Lung (tissue), 12 donors: ENCODE data around the gene RARRES2. TPM values are rescaled to one million over a fixed set of nuclear protein-coding genes. Genes with fewer than 3 reads are reported as not detected.

Source experiments
- ATAC-seq: fragments of 200-7000 bp; cut with Tn5 transposase; one replicate; pipeline ENCODE4 v1.9.1; 2020; ENCODE audit warnings: moderate number of reproducible peaks; ENCODE audit not compliant: insufficient read depth, low FRiP score
- DNase-seq, 3 donors: peaks; one replicate each; pipeline ENCODE4 v3.0.0-alpha.2; 2013 to 2017
- H3K27ac ChIP-seq, 2 donors: one replicate each; pipeline ENCODE4 v1.5.1; 2013; ENCODE audit warnings: mild to moderate bottlenecking in 2 of 2, moderate library complexity in 2 of 2, control low read depth in 1 of 2, inconsistent platforms in 1 of 2, low read depth in 1 of 2, low read length in 1 of 2
- H3K27me3 ChIP-seq, 3 donors: one replicate each; pipeline ENCODE4 v1.5.1; 2013; ENCODE audit warnings: low read length in 2 of 3; ENCODE audit not compliant: control insufficient read depth in 3 of 3, insufficient read depth in 3 of 3
- H3K36me3 ChIP-seq, 4 donors: one replicate each; pipeline ENCODE4 v1.5.1; 2013; ENCODE audit warnings: low read length in 4 of 4, mild to moderate bottlenecking in 1 of 4, moderate library complexity in 1 of 4; ENCODE audit not compliant: control insufficient read depth in 4 of 4, insufficient read depth in 4 of 4
- H3K4me1 ChIP-seq, 5 donors: one replicate each; pipeline ENCODE4 v1.5.1; 2013; ENCODE audit warnings: low read length in 5 of 5, mild to moderate bottlenecking in 2 of 5, moderate library complexity in 1 of 5; ENCODE audit not compliant: control insufficient read depth in 5 of 5, insufficient read depth in 5 of 5
- H3K4me3 ChIP-seq: one replicate; pipeline ENCODE4 v1.5.1; 2013; ENCODE audit warnings: mild to moderate bottlenecking, control low read depth, moderate library complexity
- H3K9ac ChIP-seq, 2 donors: one replicate each; pipeline ENCODE4 v1.5.1; 2013; ENCODE audit warnings: low read length in 2 of 2, control low read depth in 1 of 2; ENCODE audit not compliant: insufficient read depth in 1 of 2
- H3K9me3 ChIP-seq, 4 donors: one replicate each; pipeline ENCODE4 v1.5.1; 2013; ENCODE audit warnings: low read length in 3 of 4, mild to moderate bottlenecking in 1 of 4, moderate library complexity in 1 of 4; ENCODE audit not compliant: control insufficient read depth in 4 of 4, insufficient read depth in 3 of 4
- WGBS, 2 donors: extraction: QIAGEN DNeasy Blood & Tissue Kit; methylation state at CpG; one replicate each; pipeline ENCODE4 v1.1.7; 2013; 5-methylcytosine and 5-hydroxymethylcytosine counted together
- polyA plus RNA-seq, 2 donors: library from polyadenylated mRNA; stranded (reverse); fragments of 200-250 nt; gene quantifications; one replicate each; pipeline ENCODE4 v1.2.1, GENCODE V29; 2013
- total RNA-seq, 2 donors: library from RNA; depleted of rRNA in 1 of 2; stranded (reverse); fragments of >200 nt in 1 of 2; gene quantifications; one replicate each; pipeline ENCODE4 v1.2.1, GENCODE V29; 2014 to 2021
- TF ChIP-seq, protein P1 (sequence below): IDR thresholded peaks from 2 replicates; pipeline ENCODE4 v1.5.1; 2012; ENCODE audit warnings: mild to moderate bottlenecking; ENCODE audit errors: control extremely low read depth, extremely low read depth
- donor health status: control.
- donor health status: control.
- donor health status: Bipolar disorder and iron deficiency.
- donor health status: healthy.
- donor health status: DM: yes; HTN: yes; CAD: no.

RARRES2 gene
- total and polyA plus RNA-seq, 4 donors, result 123 to 212 (median 163) TPM

GRCh38 chr7:150379441-150380379, 38.3 kb upstream of the RARRES2 start:
- ATAC-seq (no peak), DNase-seq (peak in 1 of 3 donors; percentile 40)
- Histone ChIP-seq H3K4me3 (peak overlapping the region; percentile 67), H3K9me3 (no peaks in the 10 kb centered on the region), H3K36me3 (no peaks in the 10 kb centered on the region), H3K27ac (peak overlapping the region; percentile 74 to 94), H3K27me3 (no peaks in the 10 kb centered on the region), H3K9ac (peak overlapping the region in 1 of 2 donors; percentile 71), H3K4me1 (peaks cover 0 to 36% (median 7%) of the 10 kb centered on the region in 5 donors)
- WGBS, 2 donors, result 2% methylated on average over 40 to 52 of the region's 52 CpGs
- TF ChIP-seq, protein P1, sequence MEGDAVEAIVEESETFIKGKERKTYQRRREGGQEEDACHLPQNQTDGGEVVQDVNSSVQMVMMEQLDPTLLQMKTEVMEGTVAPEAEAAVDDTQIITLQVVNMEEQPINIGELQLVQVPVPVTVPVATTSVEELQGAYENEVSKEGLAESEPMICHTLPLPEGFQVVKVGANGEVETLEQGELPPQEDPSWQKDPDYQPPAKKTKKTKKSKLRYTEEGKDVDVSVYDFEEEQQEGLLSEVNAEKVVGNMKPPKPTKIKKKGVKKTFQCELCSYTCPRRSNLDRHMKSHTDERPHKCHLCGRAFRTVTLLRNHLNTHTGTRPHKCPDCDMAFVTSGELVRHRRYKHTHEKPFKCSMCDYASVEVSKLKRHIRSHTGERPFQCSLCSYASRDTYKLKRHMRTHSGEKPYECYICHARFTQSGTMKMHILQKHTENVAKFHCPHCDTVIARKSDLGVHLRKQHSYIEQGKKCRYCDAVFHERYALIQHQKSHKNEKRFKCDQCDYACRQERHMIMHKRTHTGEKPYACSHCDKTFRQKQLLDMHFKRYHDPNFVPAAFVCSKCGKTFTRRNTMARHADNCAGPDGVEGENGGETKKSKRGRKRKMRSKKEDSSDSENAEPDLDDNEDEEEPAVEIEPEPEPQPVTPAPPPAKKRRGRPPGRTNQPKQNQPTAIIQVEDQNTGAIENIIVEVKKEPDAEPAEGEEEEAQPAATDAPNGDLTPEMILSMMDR, result no peak

DNA sequence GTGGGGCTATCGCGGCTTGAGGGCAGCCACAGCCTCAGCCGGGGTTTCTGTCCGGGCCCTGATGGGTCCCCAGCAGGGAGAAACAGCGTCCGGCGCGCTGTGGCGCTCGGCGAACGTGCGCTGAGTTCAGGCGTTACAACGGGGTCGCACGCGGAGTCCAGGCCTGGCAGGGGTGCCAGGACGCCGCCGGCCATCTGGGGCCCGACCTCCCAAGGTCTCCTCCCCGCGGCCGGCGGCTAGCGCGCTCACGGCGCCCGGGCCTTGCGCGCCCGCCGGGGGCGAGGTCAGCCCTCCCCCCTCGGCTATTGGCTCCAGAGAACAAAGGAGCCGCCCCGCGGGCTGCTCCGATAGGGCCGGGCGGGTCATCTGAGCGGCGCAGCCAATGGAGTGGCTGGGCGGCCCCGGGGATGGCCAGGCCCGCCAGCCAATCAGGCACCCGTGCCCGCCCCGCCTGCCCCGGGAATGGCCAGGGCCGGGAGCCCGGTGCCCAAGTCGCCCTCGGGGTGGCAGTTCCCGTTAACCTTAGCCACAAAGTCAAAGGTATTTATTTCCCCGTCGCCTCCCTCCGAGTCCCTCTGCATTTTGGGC, 37.5 kb upstream of the RARRES2 start, which contains the start of gene ZNF775:
TSS of gene ZNF775 (plus strand) at position 478 of the 588 bp plus-strand sequence. CDS start 9,141 bp downstream, outside the sequence.
- TF ChIP-seq, protein P1, result no peak

DNA sequence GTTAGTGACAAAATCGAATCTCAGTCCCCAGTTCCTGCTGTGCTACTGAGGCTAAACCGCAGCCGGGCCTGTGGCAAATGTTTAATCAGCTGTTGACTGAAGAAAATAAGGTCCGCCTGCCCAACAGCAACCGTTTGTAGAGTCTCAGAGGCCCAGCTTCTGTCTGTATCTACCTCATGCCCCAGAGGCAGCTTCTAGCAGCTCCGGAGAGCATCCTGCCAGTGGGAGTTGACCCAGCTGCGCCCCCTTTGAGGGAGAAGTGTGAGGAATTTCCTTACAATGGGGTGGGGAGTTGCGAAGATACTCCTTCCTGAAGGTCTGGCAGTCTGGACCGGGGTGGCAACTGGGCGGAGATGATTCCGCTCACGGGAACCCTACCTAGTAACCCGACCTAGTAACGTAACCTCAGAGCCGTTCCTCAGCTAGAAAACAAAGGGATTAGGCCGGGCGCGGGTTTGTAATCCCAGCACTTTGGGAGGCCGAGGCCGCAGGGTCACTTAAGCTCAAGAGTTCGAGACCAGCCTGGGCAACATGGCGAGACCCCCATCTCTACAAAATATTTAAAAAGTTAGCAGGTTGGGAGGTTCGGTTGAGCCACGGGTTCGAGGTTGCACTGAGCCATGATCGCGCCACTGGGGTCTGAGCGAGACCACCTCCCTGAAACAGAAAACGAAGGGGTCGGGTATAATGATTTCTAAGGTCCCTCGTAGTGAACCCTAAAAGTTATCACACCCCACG, 36.9 kb upstream of the RARRES2 start:
- Histone ChIP-seq H3K4me1 (peaks cover 0 to 28% (median 7%) of the 10 kb centered on the region in 5 donors), H3K9ac (peak overlapping the region; percentile 80 to 96), H3K36me3 (peaks cover 0 to 12% (median 9%) of the 10 kb centered on the region in 4 donors), H3K4me3 (peak overlapping the region; percentile 81), H3K9me3 (no peaks in the 10 kb centered on the region), H3K27me3 (no peaks in the 10 kb centered on the region), H3K27ac (peak overlapping the region; percentile 98)
- 3 to 4% methylated on average over 32 of the region's 32 CpGs for WGBS, 2 donors
- TF ChIP-seq, protein P1, result no peak
- DNase-seq (peak; percentile 87 to 88 (median 88)), ATAC-seq (no peak)

More for the DNA sequence above, 37.5 kb upstream of the RARRES2 start, which contains the start of gene ZNF775:
- Histone ChIP-seq H3K9me3 (no peaks in the 10 kb centered on the region), H3K4me3 (peak within 1 kb of the TSS; percentile 81), H3K4me1 (peaks cover 0 to 31% (median 7%) of the 10 kb centered on the region in 5 donors), H3K27me3 (no peaks in the 10 kb centered on the region), H3K27ac (peak within 1 kb of the TSS; percentile 98), H3K36me3 (peaks cover 0 to 6% (median 4%) of the 10 kb centered on the region in 4 donors), H3K9ac (peak within 1 kb of the TSS; percentile 80 to 96)
- WGBS, 2 donors, result 0% methylated on average over 42 to 60 of the region's 60 CpGs
- DNase-seq, result peak; percentile 96 to 98 (median 96)
- peak; percentile 97 for ATAC-seq
